HuH-7 (cell line): ENCODE data around the gene TSNAXIP1.

Experiments
- DNase-seq: peaks from one replicate; pipeline ENCODE4 v3.0.0; 2011; ENCODE audit warnings: low spot score

The TSNAXIP1 gene

DNA sequence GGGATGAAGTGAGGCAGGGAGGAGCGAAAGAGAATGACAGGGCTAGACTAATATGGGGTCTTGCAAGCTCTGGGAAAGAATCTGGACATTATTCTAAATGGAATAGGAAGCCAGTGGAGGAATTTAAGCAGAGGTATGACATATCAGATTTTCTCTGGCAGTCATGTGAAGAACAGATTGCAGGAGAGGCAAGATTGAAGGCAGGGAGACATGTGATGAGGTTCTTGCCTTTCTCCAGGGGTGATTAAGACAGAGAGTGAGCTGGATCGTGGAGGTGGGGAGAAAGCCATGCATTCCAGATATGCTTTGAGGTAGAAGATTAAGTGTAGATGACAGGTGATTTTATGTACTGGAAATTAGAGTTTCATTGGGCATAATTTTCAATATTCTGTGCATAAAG, 31.1 kb downstream of the TSNAXIP1 start:
- no peak for DNase-seq

DNA sequence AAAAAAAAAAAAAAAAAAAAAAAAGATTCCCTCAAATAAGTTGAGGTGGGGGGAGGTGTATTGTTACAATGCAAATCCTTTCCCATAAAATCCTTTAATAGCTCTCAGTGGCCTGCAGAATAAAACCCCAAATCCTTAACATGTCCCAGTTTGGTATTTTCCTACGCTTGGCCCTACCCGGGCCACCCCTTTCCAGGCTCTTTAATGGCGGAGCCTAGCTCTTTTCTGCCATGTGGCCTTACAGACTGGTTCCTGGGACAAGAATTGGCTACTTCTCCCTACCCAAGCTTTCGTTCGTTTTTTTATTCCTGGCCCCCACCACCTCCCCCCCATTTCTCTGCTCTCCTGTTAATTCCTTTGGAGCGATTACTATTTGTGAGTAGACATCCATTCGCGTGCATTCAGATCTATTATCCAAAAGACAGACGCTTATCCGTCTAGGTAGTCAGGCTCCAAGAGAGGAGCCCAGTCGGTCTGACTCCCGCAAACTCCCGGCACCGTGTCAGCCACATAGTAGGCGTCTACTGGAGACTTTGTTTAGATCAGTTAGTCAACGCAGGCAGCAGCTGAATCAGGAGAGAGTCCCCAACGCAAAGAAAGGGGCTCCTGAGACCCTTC, 34.6 kb downstream of the TSNAXIP1 start:
- DNase-seq: peak; percentile 37

GRCh38 chr16:67841816-67842508, 35.3 kb downstream of the TSNAXIP1 start, which contains the start of gene THAP11:
TSS of gene THAP11 (plus strand) at chr16:67842320. CDS start at chr16:67842555, 235 bp downstream.
- peak; percentile 97 for DNase-seq

DNA sequence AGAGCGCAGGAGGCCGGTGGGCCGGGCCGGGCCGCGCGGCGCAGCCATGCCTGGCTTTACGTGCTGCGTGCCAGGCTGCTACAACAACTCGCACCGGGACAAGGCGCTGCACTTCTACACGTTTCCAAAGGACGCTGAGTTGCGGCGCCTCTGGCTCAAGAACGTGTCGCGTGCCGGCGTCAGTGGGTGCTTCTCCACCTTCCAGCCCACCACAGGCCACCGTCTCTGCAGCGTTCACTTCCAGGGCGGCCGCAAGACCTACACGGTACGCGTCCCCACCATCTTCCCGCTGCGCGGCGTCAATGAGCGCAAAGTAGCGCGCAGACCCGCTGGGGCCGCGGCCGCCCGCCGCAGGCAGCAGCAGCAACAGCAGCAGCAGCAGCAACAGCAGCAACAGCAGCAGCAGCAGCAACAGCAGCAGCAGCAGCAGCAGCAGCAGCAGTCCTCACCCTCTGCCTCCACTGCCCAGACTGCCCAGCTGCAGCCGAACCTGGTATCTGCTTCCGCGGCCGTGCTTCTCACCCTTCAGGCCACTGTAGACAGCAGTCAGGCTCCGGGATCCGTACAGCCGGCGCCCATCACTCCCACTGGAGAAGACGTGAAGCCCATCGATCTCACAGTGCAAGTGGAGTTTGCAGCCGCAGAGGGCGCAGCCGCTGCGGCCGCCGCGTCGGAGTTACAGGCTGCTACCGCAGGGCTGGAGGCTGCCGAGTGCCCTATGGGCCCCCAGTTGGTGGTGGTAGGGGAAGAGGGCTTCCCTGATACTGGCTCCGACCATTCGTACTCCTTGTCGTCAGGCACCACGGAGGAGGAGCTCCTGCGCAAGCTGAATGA, 36.0 kb downstream of the TSNAXIP1 start:
- peak; percentile 77 for DNase-seq

DNA sequence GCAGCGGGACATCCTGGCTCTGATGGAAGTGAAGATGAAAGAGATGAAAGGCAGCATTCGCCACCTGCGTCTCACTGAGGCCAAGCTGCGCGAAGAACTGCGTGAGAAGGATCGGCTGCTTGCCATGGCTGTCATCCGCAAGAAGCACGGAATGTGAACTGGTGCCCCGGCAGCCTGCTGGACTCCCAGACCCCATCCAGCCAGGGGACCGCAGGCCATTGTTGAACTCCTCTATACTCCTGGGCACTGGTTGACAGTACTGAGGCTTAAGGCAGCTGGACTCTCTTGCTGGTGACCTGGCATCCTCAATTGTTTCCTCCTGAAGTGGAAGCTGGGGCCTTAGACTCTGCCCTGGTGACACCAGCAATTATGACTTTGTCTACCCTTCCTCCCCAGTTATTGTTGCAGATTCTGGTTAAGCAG, 36.7 kb downstream of the TSNAXIP1 start:
- no peak for DNase-seq

GRCh38 chr16:67844497-67844896, 37.8 kb downstream of the TSNAXIP1 start:
- no peak for DNase-seq

- DNase-seq: no peak
Measured at GRCh38 chr16:67845291-67846062, 38.8 kb downstream of the TSNAXIP1 start.

DNA sequence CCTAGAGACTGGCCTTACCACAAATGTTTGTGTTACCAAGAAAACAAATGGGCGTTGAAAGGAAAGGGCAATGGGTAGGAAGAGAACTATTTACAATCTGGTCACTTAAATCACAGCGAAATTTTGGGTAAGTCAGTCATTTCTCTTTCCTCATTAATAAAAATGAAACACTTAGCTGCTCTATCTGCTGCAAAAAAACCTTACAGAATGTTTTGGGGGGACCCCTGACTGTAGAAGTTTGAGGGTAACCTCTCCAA, 39.3 kb downstream of the TSNAXIP1 start:
- DNase-seq: no peak

- DNase-seq: peak; percentile 99
Measured at GRCh38 chr16:67846320-67847063, 39.8 kb downstream of the TSNAXIP1 start, which contains the start of gene NUTF2. TSS of gene NUTF2 (plus strand) at chr16:67846933. CDS start at chr16:67865131, 18,198 bp downstream.

GRCh38 chr16:67847064-67847861, 40.6 kb downstream of the TSNAXIP1 start, which contains the start of gene CENPT:
TSS of gene CENPT (minus strand) at chr16:67847693. CDS start at chr16:67833859, 13,834 bp downstream.
- DNase-seq: no peak

- DNase-seq: no peak
Measured at GRCh38 chr16:67848118-67848517, 41.4 kb downstream of the TSNAXIP1 start.

GRCh38 chr16:67853670-67854069, 47.0 kb downstream of the TSNAXIP1 start:
- no peak for DNase-seq

- DNase-seq: no peak
Measured at GRCh38 chr16:67855789-67856188, 49.1 kb downstream of the TSNAXIP1 start.

DNA sequence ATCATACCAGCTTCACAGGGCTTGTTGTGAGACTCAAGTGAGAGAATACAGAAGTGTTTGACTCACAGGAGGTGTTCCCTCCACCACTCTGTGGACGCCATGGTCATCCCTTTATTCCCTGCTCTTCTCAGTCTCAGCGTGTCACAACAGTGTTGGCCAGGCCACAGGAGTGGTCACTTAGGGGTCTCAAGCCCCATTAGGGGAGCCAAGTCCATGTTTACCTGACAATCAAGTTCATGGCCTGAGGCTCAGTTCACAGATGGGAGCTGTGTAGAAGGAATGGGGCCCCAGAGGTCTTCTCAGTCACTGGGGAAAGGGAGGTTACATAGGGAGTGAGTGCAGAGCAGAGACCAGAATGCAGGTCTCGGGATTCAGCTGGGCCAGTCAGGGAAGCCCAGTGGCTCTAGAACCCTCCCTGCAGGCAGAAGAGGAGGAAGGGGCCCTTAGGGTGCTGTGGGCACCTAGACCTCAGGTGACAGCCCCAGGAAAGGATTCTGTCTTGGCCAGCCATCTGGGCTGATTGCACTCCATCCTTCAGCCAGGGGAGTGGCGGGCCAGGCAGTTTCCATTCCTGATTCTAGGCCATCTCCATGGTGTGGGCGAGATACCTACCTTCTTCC, 50.3 kb downstream of the TSNAXIP1 start:
- no peak for DNase-seq

DNA sequence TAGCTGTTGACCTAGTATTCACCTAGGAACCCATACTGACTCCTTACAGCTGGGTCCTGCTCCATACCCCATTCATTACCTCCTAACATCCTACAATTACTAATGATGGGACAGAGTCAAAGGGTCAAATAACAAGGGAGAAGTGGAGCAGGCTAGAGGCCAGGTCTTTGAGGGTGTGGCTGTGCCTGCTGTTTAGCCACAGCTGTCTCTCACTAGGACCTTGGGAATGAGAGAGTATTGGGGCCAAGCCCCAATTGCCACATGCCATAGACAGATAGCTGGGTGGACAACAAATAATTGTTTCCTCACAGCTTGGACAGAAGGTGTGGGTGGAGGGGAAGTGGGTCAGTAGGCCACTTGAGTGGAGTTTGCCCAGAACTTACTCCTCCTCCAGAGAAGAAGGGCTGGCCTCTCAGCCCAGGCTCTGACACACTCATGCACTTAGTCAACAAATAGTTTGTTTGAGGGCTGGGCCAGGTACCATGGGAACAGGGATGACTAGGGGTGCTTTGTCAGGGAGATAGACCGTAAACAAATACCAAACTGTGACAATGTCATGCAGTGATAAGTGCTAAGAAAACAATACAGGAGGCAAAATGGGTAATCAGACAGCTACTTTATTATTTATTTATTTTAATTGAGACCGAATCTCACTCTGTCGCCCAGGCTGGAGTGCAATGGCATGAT, 51.0 kb downstream of the TSNAXIP1 start:
- DNase-seq: no peak

DNA sequence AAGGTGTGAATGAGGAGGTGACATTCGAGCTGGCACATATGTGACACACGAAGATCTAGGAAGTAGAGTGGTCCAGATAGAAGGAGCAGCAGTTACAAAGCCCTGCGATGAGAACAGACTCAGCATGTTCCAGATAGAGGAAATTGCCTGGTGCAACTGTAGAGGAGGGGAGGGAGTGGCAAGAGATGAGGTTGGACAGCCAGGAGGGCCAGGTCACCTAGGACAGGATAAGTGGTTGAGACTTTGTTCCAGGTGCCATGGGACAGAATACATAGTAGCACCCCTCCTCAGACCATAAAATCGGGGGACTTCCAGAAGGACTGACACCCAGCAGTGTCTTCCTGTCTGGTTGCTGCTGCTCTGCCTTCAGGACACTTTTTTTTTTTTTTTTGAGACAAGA, 51.8 kb downstream of the TSNAXIP1 start:
- DNase-seq: no peak

DNA sequence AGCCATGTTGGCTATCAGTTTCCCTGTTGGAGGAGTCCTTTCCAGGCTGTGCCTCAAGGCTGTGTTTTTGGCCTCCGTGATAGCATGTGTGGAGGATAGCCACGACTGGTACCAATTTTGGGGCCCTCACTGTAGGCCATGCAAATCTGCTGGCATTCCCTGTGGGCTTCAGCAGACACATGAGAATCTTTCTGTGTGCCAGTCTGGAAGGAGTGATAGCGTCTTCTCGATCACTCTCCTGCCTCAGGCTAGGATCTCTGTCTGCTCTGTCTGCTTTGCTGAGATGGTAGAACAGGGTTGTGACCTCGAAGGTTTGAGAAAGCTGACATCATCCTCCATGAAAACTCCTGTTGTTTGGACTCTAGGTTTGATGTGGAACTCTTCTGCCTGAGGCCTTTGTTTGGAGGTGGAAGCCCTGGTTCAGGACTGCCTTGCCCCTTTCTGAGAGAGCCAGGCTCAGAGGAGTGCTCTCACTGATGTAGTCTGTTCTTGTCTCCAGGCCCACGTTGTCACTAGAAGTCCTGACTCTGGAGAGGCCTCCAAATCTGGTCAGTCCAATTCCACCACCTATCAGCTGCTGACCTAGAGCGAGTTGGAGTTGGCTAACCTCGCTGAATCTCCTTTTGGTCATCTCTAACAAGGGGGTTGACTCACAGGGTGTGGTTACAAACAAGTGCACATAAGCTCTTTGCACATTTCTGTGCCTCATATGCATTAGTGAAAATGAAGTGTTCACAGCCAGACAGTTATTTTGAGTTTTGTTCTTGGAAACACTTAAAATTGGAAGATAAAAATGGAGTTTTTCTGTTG, 54.1 kb downstream of the TSNAXIP1 start:
- no peak for DNase-seq

GRCh38 chr16:67861877-67862276, 55.2 kb downstream of the TSNAXIP1 start:
- DNase-seq: no peak
